ENCODE measurements around the gene PADI4.

PADI4 gene

DNA sequence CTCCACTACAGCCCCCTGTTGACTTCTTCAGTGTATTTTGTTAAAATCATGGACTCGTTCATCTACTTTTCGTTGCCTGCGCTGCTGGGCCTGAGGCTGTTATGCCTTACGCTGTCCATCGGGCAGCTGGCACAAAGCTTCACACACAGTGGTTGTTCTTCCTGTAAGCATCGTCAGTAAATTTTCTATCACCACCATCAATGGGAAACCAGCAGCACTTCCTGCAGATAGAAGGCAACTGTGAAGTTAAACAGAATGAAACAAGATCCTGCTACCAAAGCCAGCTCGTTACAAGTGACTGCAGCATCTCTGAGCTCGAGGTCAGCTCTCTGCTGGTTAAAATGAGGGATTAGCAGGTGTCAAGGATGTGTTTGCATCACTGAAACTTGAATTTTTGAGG, 42.1 kb downstream of the PADI4 start:
- H3K27ac ChIP-seq (ENCODE audit: low read depth, low read length, severe bottlenecking): no peak overlapping the region
- no peaks in the 10 kb centered on the region for H3K4me1 ChIP-seq (ENCODE audit: control insufficient read depth, insufficient read depth, low read length, poor library complexity, severe bottlenecking)
- H3K4me3 ChIP-seq (ENCODE audit: extremely low read depth, insufficient read depth, low read length, poor library complexity, severe bottlenecking): no peak overlapping the region
- no CpG with 5 or more reads among the region's 8 CpGs for WGBS, 2 experiments (ENCODE audit: insufficient coverage in 2 of 2)
- no peaks in the 10 kb centered on the region for H3K9me3 ChIP-seq (ENCODE audit: control insufficient read depth, low read length)
- H3K36me3 ChIP-seq (ENCODE audit: control insufficient read depth, insufficient read depth, low read length): no peaks in the 10 kb centered on the region

DNA sequence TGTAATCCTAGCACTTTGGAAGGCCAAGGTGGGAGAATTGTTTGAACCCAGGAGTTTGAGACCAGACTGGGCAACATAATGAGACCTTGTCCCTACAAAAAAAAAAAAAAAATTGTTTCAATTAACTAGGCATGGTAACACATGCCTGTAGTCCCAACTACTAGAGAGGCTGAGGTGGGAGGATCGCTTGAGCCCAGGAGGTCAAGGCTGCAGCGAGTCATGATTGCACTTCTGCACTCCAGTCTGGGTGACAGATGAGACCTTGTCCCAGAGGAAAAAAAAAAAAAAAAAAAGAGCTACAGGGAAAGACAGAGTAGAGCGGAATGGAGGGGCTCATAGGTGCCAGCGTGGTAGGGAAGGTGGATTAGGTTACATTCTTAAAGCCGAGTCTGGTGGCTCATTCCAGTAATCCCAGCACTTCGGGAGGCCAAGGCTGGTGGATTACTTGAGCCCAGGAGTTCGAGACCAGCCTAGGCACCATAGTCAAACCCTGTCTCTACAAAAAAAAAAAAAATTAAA, 43.0 kb downstream of the PADI4 start:
- Histone ChIP-seq H3K4me1 (ENCODE audit: control insufficient read depth, insufficient read depth, low read length, poor library complexity, severe bottlenecking) (no peaks in the 10 kb centered on the region), H3K27ac (ENCODE audit: low read depth, low read length, severe bottlenecking) (no peak overlapping the region), H3K4me3 (ENCODE audit: extremely low read depth, insufficient read depth, low read length, poor library complexity, severe bottlenecking) (no peak overlapping the region), H3K9me3 (ENCODE audit: control insufficient read depth, low read length) (no peaks in the 10 kb centered on the region), H3K36me3 (ENCODE audit: control insufficient read depth, insufficient read depth, low read length) (no peaks in the 10 kb centered on the region)
- 80 to 94% methylated on average over 2 of the region's 7 CpGs for WGBS, 2 experiments (ENCODE audit: insufficient coverage in 2 of 2)

DNA sequence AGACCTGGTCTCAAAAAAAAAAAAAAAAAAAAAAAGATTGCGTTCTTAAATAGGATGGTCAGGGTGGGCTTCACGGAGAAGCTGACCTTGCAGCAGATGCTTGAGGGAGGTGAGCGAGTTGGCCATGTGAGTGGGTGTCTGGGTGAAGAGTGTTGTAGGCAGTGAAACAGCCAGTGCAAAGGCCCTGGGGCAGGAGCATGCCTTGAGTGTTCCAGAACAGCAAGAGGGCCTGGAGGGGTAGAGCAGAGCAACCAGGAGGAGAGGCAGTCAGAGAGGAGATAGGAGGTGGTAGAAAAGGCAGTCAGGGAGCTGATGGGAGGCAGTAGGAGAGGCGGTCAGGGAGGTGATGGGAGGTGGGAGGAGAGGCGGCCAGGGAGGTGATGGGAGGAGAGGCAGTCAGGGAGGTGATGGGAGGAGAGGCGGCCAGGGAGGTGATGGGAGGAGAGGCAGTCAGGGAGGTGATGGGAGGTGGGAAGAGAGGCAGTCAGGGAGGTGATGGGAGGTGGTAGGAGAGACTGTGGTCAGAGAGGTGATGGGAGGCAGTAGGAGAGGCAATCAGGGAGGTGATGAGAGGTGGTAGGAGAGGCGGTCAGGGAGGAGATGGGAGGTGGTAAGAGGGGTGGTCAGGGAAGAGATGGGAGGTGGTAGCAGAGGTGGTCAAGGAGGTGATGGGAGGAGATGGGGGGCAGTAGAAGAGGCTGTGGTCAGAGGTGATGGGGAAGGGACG, 43.8 kb downstream of the PADI4 start:
- WGBS, 2 experiments (ENCODE audit: insufficient coverage in 2 of 2): 91 to 94% methylated on average over 5 to 6 of the region's 8 CpGs
- no peak overlapping the region for H3K4me3 ChIP-seq (ENCODE audit: extremely low read depth, insufficient read depth, low read length, poor library complexity, severe bottlenecking)

DNA sequence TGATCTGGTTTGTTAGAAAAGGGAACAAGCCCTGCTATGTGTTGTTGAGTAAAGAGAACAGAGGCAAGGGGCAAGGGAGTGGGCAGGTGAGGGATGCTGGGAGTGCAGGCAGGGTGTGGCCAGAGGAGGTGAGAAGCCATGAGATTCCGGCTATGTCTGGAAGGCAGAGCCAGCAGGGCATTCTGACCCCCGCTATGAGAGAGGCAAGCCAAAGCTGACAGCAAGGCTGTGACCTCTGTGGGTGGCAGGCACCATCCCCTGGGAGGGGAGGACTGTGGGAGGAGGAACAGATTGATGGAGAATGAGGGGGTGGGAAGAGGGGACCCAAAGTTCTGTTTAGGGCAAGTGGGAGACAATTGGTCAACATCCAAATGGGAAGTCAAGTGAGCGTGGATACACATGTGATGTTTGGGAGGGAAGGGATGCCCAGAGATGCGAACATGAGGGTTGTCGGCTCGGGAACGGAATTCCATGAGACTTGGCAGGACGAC, 44.5 kb downstream of the PADI4 start:
- no peaks in the 10 kb centered on the region for H3K36me3 ChIP-seq (ENCODE audit: control insufficient read depth, insufficient read depth, low read length)
- H3K4me3 ChIP-seq (ENCODE audit: extremely low read depth, insufficient read depth, low read length, poor library complexity, severe bottlenecking): no peak overlapping the region
- no peaks in the 10 kb centered on the region for H3K4me1 ChIP-seq (ENCODE audit: control insufficient read depth, insufficient read depth, low read length, poor library complexity, severe bottlenecking)
- no peaks in the 10 kb centered on the region for H3K9me3 ChIP-seq (ENCODE audit: control insufficient read depth, low read length)
- WGBS, 2 experiments (ENCODE audit: insufficient coverage in 2 of 2): 80% methylated on average over 8 of the region's 8 CpGs
- H3K27ac ChIP-seq (ENCODE audit: low read depth, low read length, severe bottlenecking): no peak overlapping the region

More for the DNA sequence above, 43.8 kb downstream of the PADI4 start:
- H3K9me3 ChIP-seq (ENCODE audit: control insufficient read depth, low read length): no peaks in the 10 kb centered on the region
- no peaks in the 10 kb centered on the region for H3K36me3 ChIP-seq (ENCODE audit: control insufficient read depth, insufficient read depth, low read length)
- H3K27ac ChIP-seq (ENCODE audit: low read depth, low read length, severe bottlenecking): no peak overlapping the region
- no peaks in the 10 kb centered on the region for H3K4me1 ChIP-seq (ENCODE audit: control insufficient read depth, insufficient read depth, low read length, poor library complexity, severe bottlenecking)

DNA sequence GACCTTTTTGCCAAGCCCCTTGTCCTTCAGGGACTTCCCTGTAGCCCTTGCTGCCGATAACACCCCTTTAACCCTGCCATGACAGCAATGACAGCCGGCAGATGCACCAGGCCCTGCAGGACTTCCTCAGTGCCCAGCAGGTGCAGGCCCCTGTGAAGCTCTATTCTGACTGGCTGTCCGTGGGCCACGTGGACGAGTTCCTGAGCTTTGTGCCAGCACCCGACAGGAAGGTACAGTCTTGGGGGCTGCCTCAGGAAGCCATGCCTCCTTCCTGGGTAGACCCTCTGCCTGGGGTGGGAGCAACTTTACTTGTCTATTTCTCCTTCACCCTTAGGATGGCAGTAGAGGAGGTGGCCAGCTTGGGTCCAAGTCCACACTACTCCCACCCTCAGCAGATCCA, 47.9 kb downstream of the PADI4 start:
- H3K4me1 ChIP-seq (ENCODE audit: control insufficient read depth, insufficient read depth, low read length, poor library complexity, severe bottlenecking): no peaks in the 10 kb centered on the region

DNA sequence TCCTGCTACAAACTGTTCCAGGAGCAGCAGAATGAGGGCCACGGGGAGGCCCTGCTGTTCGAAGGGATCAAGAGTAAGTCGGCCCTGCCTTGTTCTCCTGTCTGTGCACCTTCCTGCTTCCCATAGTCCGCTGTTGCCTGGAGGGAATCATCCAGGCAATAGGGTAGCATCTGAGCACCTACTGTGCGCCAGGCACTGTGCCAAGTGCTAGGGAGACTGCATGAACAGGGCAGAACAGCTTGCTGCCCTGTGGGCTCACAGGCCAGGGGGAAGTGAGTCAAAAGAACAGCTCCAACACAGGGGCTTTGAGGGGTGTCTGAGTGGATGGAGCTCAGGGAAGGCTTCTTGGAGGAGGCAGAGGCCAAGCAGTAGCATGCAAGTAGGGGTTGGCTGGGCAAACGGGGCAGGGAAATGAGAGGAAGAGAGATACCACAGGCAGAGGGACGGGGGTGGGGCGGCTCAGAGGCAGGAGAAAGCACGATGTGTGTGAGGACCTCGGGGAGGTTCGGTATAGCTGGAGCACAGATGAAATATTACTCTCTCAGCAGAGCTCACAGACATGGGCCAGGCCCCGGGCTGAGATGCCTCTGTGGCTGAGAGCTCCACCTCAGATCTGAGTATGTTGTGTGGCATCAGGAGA, 48.5 kb downstream of the PADI4 start:
- WGBS, 2 experiments (ENCODE audit: insufficient coverage in 2 of 2): 77 to 79% methylated on average over 9 to 12 of the region's 12 CpGs
- Histone ChIP-seq H3K4me1 (ENCODE audit: control insufficient read depth, insufficient read depth, low read length, poor library complexity, severe bottlenecking) (no peaks in the 10 kb centered on the region), H3K4me3 (ENCODE audit: extremely low read depth, insufficient read depth, low read length, poor library complexity, severe bottlenecking) (no peak overlapping the region), H3K36me3 (ENCODE audit: control insufficient read depth, insufficient read depth, low read length) (no peaks in the 10 kb centered on the region), H3K27ac (ENCODE audit: low read depth, low read length, severe bottlenecking) (no peak overlapping the region), H3K9me3 (ENCODE audit: control insufficient read depth, low read length) (no peaks in the 10 kb centered on the region)

More for the DNA sequence above, 47.9 kb downstream of the PADI4 start:
- no peaks in the 10 kb centered on the region for H3K9me3 ChIP-seq (ENCODE audit: control insufficient read depth, low read length)
- no peaks in the 10 kb centered on the region for H3K36me3 ChIP-seq (ENCODE audit: control insufficient read depth, insufficient read depth, low read length)
- 83 to 87% methylated on average over 6 of the region's 6 CpGs for WGBS, 2 experiments (ENCODE audit: insufficient coverage in 2 of 2)
- H3K27ac ChIP-seq (ENCODE audit: low read depth, low read length, severe bottlenecking): no peak overlapping the region
- H3K4me3 ChIP-seq (ENCODE audit: extremely low read depth, insufficient read depth, low read length, poor library complexity, severe bottlenecking): no peak overlapping the region

DNA sequence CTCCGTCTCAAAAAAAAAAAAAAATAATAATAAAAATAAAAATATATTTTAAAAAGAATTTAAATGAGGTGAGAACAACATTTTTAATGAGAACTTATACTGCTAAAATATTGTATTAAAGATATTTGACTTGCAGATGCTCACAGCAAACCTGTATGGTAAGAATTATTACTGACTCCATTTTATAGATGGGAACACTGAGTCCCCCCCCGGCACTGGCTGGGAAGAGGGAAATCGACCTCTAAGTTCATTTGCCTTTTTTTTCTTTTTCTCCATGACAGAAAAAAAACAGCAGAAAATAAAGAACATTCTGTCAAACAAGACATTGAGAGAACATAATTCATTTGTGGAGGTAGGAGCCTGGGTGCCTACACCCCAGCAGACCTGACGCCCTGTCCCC, 50.6 kb downstream of the PADI4 start:
- no peaks in the 10 kb centered on the region for H3K4me1 ChIP-seq (ENCODE audit: control insufficient read depth, insufficient read depth, low read length, poor library complexity, severe bottlenecking)
- H3K4me3 ChIP-seq (ENCODE audit: extremely low read depth, insufficient read depth, low read length, poor library complexity, severe bottlenecking): no peak overlapping the region
- WGBS, 2 experiments (ENCODE audit: insufficient coverage in 2 of 2): 100% methylated on average over 1 of the region's 4 CpGs
- no peaks in the 10 kb centered on the region for H3K9me3 ChIP-seq (ENCODE audit: control insufficient read depth, low read length)
- H3K27ac ChIP-seq (ENCODE audit: low read depth, low read length, severe bottlenecking): no peak overlapping the region
- H3K36me3 ChIP-seq (ENCODE audit: control insufficient read depth, insufficient read depth, low read length): no peaks in the 10 kb centered on the region

DNA sequence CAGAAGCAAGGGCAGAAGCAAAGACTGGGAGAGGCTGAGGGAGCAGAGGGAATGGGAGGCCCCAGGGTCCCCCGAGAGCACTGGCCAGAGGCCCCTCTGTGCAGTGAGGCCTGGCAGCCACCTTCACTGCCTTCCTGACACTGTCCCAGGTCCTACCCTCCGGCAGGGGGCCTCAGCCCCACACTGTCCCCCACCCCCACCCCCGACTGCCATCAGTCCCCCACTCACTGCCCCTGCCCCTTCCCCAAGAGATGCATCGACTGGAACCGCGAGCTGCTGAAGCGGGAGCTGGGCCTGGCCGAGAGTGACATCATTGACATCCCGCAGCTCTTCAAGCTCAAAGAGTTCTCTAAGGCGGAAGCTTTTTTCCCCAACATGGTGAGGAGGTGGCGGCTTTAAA, 51.0 kb downstream of the PADI4 start:
- Histone ChIP-seq H3K36me3 (ENCODE audit: control insufficient read depth, insufficient read depth, low read length) (no peaks in the 10 kb centered on the region), H3K9me3 (ENCODE audit: control insufficient read depth, low read length) (no peaks in the 10 kb centered on the region), H3K4me3 (ENCODE audit: extremely low read depth, insufficient read depth, low read length, poor library complexity, severe bottlenecking) (no peak overlapping the region), H3K4me1 (ENCODE audit: control insufficient read depth, insufficient read depth, low read length, poor library complexity, severe bottlenecking) (no peaks in the 10 kb centered on the region), H3K27ac (ENCODE audit: low read depth, low read length, severe bottlenecking) (no peak overlapping the region)
- 68 to 83% methylated on average over 3 to 7 of the region's 11 CpGs for WGBS, 2 experiments (ENCODE audit: insufficient coverage in 2 of 2)

DNA sequence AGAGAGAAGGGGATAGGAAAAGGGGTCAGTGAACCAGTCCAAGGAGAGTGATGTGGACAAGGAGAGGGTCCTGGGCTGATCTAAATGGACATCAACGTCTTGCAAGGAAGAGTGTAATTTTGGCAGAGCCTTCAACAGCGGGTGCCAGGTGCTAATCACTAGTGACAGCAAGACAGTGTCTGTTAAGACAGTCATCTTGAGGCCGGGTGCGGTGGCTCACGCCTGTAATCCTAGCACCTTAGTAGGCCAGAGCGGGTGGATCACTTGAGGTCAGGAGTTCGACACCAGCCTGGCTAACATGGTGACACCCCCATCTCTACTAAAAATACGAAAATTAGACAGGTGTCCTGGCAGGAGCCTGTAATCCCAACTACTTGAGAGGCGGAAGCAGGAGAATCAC, 51.8 kb downstream of the PADI4 start:
- Histone ChIP-seq H3K9me3 (ENCODE audit: control insufficient read depth, low read length) (no peaks in the 10 kb centered on the region), H3K4me3 (ENCODE audit: extremely low read depth, insufficient read depth, low read length, poor library complexity, severe bottlenecking) (no peak overlapping the region), H3K4me1 (ENCODE audit: control insufficient read depth, insufficient read depth, low read length, poor library complexity, severe bottlenecking) (no peaks in the 10 kb centered on the region), H3K36me3 (ENCODE audit: control insufficient read depth, insufficient read depth, low read length) (no peaks in the 10 kb centered on the region), H3K27ac (ENCODE audit: low read depth, low read length, severe bottlenecking) (no peak overlapping the region)
- WGBS, 2 experiments (ENCODE audit: insufficient coverage in 2 of 2): 93 to 95% methylated on average over 9 of the region's 9 CpGs

DNA sequence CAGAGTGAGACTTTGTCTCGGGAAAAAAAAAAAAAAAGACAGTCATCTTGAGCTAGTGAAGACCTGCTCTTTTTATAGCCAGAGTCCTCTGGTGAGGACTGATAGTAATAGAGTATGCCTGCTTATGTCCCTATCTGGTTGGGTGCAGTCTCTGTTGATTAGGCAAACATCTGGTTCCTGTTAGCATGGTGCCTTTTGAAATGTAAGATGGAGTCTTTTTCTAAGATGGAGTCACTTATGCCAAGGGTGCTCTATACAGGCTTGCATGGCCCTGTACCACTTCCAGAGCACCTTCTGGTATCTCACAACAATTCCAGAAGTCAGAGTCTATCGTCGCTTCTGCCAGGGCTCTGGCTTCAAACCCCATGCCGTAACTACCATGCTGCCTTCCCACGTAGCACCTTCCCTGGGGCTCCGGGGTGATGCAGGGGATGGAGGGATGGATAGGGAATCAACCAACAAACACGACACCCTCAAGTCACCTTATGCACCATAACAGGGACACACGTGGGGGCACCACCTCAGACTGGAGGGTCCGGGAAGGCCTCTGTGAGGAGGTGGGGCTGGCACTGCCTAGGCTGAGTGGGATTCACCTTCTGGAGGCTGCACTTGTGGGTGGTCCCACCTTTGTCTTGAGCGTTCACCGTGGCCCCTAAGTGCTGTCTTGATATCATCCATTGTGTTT, 52.4 kb downstream of the PADI4 start:
- Histone ChIP-seq H3K36me3 (ENCODE audit: control insufficient read depth, insufficient read depth, low read length) (no peaks in the 10 kb centered on the region), H3K4me3 (ENCODE audit: extremely low read depth, insufficient read depth, low read length, poor library complexity, severe bottlenecking) (no peak overlapping the region), H3K9me3 (ENCODE audit: control insufficient read depth, low read length) (no peaks in the 10 kb centered on the region), H3K4me1 (ENCODE audit: control insufficient read depth, insufficient read depth, low read length, poor library complexity, severe bottlenecking) (no peaks in the 10 kb centered on the region), H3K27ac (ENCODE audit: low read depth, low read length, severe bottlenecking) (no peak overlapping the region)
- WGBS, 2 experiments (ENCODE audit: insufficient coverage in 2 of 2): 87 to 96% methylated on average over 6 of the region's 11 CpGs
